Measurements from ENCODE around the gene DDX18. TPM values are rescaled to one million over a fixed set of nuclear protein-coding genes. Genes with fewer than 3 reads are reported as not detected.
A peak's percentile ranks its signal among the peaks of the same experiment; 100 is the strongest.

DDX18 gene
- polyA plus RNA-seq, 1 donor = 41.9 TPM

DNA sequence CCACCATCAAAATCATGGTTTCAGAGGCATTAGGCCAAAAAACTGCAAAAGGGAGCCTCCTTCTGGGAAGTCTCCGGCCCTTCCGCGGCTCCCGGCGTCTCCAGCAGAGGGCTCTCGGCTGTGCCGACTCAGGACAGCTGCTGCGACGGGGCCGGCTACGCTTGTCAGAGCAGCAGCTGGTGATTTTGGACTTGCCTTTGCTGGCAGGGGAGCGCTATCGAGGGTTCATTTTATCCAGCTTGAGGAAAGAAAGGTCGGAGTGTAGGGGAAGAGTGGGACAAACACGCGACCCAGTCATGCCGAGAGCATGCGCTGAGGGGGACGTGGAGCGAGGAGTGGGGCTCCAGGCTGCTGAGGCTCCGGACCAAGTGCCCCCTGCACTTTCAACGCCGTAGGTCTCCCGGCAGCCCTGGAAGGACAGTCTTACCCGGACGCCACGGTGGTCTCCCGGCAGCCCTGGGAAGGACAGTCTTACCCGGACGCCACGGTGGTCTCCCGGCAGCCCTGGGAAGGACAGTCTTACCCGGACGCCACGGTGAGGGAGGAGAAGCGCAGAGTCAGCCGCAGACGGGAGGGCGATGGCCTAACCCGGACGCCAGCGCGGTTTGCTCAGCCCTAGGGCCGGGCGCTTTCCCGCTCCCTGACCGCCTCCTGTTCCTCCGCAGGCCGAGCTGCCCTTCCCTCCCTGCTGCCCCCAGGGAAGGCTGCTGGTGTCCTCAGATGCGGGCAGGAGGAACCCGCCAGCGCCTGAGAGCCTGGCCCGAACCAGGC, 21.7 kb downstream of the DDX18 start:
- peak; percentile 85 for DNase-seq

GRCh38 chr2:117845304-117845703, 30.8 kb downstream of the DDX18 start:
- DNase-seq = no peak

DNA sequence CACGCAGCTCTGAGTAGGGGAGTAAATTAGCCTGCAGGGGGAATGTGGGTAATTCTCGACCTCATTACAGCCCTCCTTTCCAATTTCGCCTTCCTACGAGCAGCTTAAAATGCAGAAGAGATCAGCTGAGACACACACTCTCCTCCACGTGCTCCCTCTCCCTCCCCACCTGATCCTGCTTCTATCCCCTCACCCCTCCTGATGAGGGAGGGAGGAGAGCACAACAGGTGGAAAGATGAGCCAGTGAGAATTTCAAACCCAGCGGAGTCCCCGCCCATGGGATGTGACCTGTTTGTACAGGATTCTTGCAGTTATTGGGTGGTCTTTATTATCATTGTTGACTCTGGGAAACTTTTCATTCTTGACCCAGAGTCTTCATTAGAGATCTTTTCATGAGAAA, 35.5 kb downstream of the DDX18 start:
- no peak for DNase-seq

DNA sequence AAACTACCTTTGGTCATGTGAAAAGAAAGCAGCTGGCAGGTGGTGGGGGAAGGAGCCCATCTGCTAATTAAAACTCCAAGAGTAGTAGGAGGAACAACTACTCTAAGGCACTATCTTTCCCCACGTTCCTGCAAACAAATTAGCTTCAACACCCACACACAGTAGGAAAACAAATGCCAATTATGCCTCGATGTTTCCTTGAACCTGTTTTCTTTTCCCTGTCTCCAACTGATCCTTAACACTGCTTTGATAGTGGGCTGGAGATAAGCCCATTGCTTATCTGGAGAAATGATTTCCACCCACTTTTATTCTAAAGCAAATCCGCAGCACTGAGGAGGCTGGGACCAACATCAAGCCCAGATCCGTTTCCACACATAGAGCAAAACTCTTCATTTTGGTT, 36.0 kb downstream of the DDX18 start:
- DNase-seq = no peak

DNA sequence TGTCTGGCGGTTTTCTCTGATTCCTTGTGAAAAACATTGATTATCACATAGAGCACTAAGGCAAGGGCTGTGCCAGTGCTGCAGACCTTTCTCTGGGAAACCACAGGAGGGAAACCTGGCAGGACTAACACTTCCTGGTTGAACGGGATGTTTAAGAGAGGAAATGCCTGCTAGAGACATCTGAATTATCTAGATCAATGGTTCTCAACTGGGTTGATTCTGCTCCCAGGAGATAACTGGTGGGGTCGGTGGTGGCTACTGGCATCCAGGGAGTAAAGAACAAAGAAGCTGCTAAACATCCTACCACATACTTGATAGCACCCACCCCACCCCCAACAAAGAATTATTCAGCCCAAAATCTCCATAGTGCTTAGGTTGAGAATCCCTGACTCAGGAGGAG, 37.5 kb downstream of the DDX18 start:
- no peak for DNase-seq

- DNase-seq = no peak
These were observed 38.8 kb downstream of the DDX18 start for GRCh38 chr2:117853316-117853715.

DNA sequence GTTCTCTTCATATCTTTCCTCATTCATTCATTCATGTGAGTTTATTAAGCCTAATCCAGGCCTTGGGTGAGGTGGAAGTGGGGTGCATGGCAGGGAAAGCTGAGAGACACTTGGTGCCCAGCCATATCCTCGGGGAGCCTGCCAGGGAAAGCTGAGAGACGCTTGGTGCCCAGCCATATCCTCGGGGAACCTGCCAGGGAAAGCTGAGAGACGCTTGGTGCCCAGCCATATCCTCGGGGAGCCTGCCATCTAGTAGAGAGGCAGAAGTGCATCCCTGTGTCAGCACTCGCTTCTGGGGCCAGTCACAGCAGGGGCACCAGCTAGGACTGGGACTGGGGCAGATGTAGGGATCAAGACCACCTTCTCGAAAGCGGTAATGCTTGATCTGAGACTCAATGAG, 39.4 kb downstream of the DDX18 start:
- no peak for DNase-seq

DNA sequence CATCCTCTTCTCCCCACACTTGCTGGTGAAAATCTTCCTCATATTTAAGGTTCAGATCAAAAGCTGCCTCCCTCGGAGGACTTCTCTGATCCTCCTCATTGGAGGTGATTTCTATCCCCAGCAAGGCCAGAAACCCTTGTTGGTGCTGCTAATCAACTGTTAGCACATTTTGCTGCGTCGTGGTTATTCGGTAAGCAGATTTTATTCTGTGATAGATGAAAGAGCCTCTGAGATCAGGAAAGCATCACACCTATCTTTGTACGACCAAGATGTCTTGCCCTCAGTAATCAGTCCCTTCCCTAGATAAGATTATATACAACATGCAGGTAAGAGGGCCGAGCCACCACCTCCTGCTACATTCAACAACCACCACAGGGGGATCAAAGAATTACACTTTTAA, 40.1 kb downstream of the DDX18 start:
- DNase-seq = no peak

DNA sequence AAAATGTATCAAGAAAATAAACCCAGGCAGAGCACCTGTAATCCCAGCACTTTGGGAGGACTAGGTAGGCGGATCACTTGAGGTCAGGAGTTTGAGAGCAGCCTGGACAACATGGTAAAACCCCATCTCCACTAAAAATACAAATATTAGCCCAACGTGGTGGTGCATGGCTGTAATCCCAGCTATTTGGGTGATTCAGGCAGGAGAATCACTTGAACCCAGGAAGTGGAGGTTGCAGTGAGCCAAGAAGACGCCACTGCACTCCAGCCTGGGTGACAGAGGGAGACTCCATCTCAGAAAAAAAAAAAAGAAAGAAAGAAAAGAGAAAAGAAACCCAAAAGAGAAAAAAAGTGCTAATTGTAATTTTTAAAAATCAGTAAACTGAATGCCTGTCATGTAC, 41.4 kb downstream of the DDX18 start:
- no peak for DNase-seq

DNA sequence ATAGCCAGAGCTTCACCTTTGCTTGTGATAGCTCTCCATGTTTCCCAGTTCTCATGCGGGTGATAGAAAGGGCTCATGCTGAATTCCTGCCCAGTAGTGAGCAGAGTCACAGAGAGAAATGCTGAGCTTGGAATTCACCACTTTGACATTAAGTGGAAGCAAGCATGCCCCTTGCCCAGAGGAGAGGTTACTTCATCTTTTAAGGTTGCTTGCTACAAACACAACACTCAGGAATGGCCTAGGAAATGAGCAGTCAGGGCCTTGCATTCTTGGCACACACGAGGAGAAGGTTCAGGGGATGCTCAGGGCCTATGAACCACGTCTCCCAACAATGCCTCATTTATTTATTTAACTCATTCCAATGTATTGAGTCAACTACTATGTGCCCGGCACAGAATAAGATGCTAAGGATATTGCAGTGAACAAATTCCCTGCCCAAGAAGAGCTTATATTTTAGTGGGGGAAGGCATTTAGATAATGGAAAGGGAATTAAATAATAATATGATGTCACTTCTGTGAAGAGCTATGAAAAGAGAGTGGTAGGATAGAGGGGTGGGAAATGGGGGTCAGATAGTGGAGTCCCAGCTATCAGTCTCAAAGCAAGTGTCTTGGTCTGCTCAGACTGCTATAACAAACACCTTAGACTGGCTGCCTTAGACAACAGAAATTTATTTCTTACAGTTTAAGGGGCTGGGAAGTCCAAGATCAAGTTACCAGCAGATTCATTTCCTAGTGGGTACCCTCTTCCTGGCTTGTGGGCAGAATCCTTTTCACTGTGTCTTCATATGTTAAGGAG, 42.1 kb downstream of the DDX18 start:
- no peak for DNase-seq

GRCh38 chr2:117858336-117858735, 43.8 kb downstream of the DDX18 start:
- no peak for DNase-seq

DNA sequence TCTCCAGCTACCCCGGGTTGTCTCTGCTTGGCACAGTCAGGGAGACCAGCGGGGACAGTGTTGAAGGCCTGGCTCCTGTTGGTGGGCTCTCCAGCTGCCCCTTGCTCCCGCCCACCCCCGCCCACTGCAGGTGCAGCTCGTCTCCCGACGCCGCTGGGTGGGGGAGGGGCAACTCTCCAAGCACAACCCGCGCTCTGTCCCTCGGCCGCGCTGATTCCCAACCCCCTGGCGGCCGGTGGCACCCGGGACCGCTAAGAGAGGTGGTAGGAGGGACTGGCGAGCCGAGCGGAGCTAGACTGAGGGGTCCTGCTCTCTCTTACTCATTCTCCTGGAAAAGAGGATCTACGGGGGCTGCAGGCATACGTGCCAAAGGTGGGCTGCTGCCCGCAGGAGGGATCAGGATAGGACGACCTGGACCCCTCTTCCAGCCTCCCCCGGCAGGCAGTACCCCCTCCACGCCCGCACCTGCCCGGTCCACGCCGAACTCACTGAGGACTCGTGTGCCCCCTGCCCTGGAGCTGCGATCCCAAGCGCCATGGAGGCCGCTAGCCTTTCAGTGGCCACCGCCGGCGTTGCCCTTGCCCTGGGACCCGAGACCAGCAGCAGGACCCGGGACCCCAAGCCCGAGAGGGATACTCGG, 44.5 kb downstream of the DDX18 start:
- DNase-seq = no peak

GRCh38 chr2:117859532-117859911, 45.0 kb downstream of the DDX18 start:
- DNase-seq = no peak

GRCh38 chr2:117859924-117860647, 45.6 kb downstream of the DDX18 start:
- DNase-seq = no peak

DNA sequence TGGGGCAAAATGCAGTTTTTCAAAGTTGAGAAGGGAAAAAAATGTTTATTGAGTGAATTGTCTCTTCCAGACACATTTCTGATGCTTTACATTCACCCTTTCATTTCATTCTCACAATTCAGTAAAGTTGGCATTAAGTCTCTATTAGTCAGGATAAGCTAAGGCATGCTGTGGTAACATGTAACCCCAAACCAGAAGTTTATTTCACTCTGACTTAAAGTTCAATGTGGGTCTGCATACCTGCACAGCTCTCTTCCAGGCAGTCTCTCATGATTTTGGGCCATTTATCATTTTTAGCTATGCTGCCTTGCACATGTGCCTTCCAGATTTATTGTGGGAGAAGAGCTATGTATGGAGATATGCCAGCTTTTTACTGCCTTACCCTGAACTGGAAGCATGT, 48.0 kb downstream of the DDX18 start:
- DNase-seq = no peak

DNA sequence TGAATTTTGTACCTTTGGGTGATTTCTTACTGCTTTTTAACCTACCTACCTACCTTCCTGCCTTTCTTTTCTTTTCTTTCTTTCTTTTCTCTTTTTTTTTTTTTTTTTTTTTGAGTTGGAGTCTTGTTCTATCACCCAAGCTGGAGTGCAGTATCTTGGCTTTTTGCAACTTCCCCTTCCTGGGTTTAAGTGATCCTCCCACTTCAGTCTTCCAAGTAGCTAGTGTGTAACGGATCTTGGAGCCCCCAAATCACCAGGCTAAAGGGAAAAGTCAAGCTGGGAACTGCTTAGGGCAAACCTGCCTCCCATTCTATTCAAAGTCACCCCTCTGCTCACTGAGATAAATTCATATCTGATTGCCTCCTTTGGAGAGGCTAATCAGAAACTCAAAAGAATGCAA, 61.3 kb downstream of the DDX18 start:
- no peak for DNase-seq

DNA sequence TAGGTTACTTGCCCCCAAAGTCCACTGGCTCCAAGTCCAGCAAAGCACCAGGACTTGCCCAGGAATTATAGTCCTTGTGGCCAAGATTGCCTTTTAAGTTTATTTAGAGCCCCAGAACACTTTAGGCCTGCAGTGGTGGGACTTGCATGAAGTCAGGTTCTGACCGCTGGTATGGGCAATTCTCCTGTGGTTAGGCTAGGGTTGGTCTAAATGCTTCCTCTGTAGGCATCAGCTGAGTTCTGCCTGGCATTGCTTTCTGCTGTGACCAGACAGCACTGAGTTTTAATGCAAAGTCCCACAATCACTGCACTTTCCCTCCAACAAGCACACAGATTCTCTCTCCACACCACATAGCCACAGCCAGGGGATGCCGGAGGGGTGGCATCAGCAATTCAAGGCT, 64.5 kb downstream of the DDX18 start:
- DNase-seq = no peak

Other genes starting within 250 kb of the DDX18 start
- 29.9 TPM for gene CCDC93, start 199.4 kb downstream of the DDX18 start, polyA plus RNA-seq (ENCODE audit: insufficient read length)

All from hindlimb muscle (tissue), 1 donor.